Measurements from ENCODE around the gene NUCKS1. TPM values are rescaled to one million over a fixed set of nuclear protein-coding genes. Genes with fewer than 3 reads are reported as not detected.

NUCKS1 gene
- total RNA-seq, 1 donor from 2014 or later = 124 TPM

GRCh38 chr1:205663286-205663936 lies 86.6 kb downstream of the NUCKS1 start:
- H3K4me1 Mint-ChIP-seq (ENCODE audit: low read depth, unreplicated experiment) = no peaks in the 10 kb centered on the region
- no peak for TF ChIP-seq CTCF (IDR thresholded peaks at IDR 0.05; ENCODE audit: partially characterized antibody, unreplicated experiment)
- no peaks in the 10 kb centered on the region for H3K36me3 Mint-ChIP-seq (ENCODE audit: unreplicated experiment)
- H3K27ac Mint-ChIP-seq (ENCODE audit: unreplicated experiment) = no peak overlapping the region
- no peak for DNase-seq
- H3K9me3 Mint-ChIP-seq (ENCODE audit: unreplicated experiment) = peaks cover 2% of the 10 kb centered on the region
- H3K4me3 Mint-ChIP-seq (ENCODE audit: unreplicated experiment) = no peak overlapping the region
- H3K27me3 Mint-ChIP-seq (ENCODE audit: unreplicated experiment) = peaks cover 11% of the 10 kb centered on the region

Other genes starting within 250 kb of the NUCKS1 start
- gene CDK18, start 245.5 kb downstream of the NUCKS1 start, total RNA-seq (ENCODE audit: unreplicated experiment) = 1.7 TPM
- gene ELK4, start 118.2 kb downstream of the NUCKS1 start, total RNA-seq (ENCODE audit: unreplicated experiment) = 20.0 TPM
- 3.7 TPM for gene SLC45A3, start 69.7 kb downstream of the NUCKS1 start, total RNA-seq (ENCODE audit: unreplicated experiment)
- gene RAB29, start 25.3 kb upstream of the NUCKS1 start, total RNA-seq (ENCODE audit: unreplicated experiment) = 1.7 TPM
- gene SLC41A1, start 63.0 kb upstream of the NUCKS1 start, total RNA-seq (ENCODE audit: unreplicated experiment) = 6.2 TPM
- not detected for gene PM20D1, start 100.0 kb upstream of the NUCKS1 start, total RNA-seq (ENCODE audit: unreplicated experiment)
- gene SLC26A9, start 193.3 kb upstream of the NUCKS1 start, total RNA-seq (ENCODE audit: unreplicated experiment) = not detected